Measurements from ENCODE around the gene IGFBP3. TPM values are rescaled to one million over a fixed set of nuclear protein-coding genes. Genes with fewer than 3 reads are reported as not detected.

IGFBP3 gene
- total and polyA plus RNA-seq, 4 donors: 87.0 to 244 (median 182) TPM

DNA sequence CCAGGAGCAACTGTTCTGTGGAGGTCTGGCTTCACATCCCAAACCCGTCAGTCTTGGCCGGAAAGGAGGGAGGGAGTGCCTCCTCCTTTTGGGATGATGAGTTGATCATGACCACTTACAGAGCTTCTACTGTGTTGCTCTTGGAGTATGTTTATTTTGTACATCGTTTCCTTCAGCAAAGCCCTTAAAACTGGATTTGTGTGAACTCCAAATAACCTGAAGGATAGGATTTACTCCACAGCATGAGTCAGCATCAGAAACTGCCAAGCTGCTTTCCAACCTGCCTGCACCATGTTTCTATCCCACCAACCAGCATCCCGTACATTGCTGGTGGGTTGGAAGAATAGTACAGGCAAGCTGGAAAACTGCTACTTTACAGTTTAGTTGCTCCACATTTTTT lies 51.6 kb downstream of the IGFBP3 start:
- Histone ChIP-seq H3K9me3 (ENCODE audit: control insufficient read depth in 4 of 4, low read length in 3 of 4) (peaks cover 0 to 3% (median 0%) of the 10 kb centered on the region in 4 donors), H3K9ac (ENCODE audit: low read depth in 1 of 2, low read length in 2 of 2) (no peak overlapping the region), H3K27me3 (ENCODE audit: control insufficient read depth in 4 of 4, insufficient read depth in 4 of 4, low read length in 3 of 4) (no peaks in the 10 kb centered on the region), H3K4me3 (ENCODE audit: low read depth in 1 of 3, low read length in 3 of 3) (no peak overlapping the region), H3K36me3 (ENCODE audit: control insufficient read depth in 4 of 4, insufficient read depth in 3 of 4, low read depth in 1 of 4, low read length in 3 of 4) (no peaks in the 10 kb centered on the region), H3K27ac (ENCODE audit: low read depth in 1 of 2, low read length in 2 of 2) (no peak overlapping the region), H3K4me1 (ENCODE audit: control insufficient read depth in 4 of 4, insufficient read depth in 4 of 4, low read length in 3 of 4) (no peaks in the 10 kb centered on the region)
- DNase-seq (ENCODE audit: low spot score): no peak
- WGBS: 80% methylated on average over 4 of the region's 4 CpGs
- no peak for TF ChIP-seq RAD21 (IDR thresholded peaks at IDR 0.05)
- TF ChIP-seq, protein P1, sequence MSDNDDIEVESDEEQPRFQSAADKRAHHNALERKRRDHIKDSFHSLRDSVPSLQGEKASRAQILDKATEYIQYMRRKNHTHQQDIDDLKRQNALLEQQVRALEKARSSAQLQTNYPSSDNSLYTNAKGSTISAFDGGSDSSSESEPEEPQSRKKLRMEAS (IDR thresholded peaks at IDR 0.05): no peak
- no peak for TF ChIP-seq YY1 (IDR thresholded peaks at IDR 0.05)
- TF ChIP-seq FOXA1 (IDR thresholded peaks at IDR 0.05): no peak
- TF ChIP-seq, protein P2, sequence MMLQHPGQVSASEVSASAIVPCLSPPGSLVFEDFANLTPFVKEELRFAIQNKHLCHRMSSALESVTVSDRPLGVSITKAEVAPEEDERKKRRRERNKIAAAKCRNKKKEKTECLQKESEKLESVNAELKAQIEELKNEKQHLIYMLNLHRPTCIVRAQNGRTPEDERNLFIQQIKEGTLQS (IDR thresholded peaks at IDR 0.05): no peak
- no peak for TF ChIP-seq HNF4A (conservative IDR thresholded peaks at IDR 0.05)

DNA sequence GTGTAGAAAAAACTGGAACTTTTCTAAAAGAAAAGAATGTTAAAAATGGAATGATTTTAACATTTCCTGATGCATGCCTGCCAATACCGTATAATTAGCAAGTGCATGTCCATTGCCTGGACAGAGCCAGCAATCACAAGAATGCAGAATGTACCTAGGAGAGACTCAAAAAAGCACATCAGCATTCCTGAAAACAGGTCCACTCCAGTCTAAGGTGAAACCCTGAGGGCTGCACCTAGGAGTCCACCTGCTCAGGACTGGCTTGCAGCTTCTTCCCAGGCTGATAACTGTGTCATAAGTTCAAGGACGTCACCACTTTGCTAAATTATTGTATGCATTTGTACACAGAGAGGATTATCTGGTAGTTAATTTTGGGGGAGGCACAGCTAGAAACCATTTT lies 53.6 kb downstream of the IGFBP3 start:
- Histone ChIP-seq H3K9ac (ENCODE audit: low read depth in 1 of 2, low read length in 2 of 2) (no peak overlapping the region), H3K9me3 (ENCODE audit: control insufficient read depth in 4 of 4, low read length in 3 of 4) (peaks cover 0 to 3% (median 0%) of the 10 kb centered on the region in 4 donors), H3K27ac (ENCODE audit: low read depth in 1 of 2, low read length in 2 of 2) (no peak overlapping the region), H3K36me3 (ENCODE audit: control insufficient read depth in 4 of 4, insufficient read depth in 3 of 4, low read depth in 1 of 4, low read length in 3 of 4) (no peaks in the 10 kb centered on the region), H3K4me3 (ENCODE audit: low read depth in 1 of 3, low read length in 3 of 3) (no peak overlapping the region), H3K4me1 (ENCODE audit: control insufficient read depth in 4 of 4, insufficient read depth in 4 of 4, low read length in 3 of 4) (no peaks in the 10 kb centered on the region), H3K27me3 (ENCODE audit: control insufficient read depth in 4 of 4, insufficient read depth in 4 of 4, low read length in 3 of 4) (no peaks in the 10 kb centered on the region)
- TF ChIP-seq RXRA (IDR thresholded peaks at IDR 0.05) (no peak), GABPA (IDR thresholded peaks at IDR 0.05 in 1 of 2, conservative IDR thresholded peaks at IDR 0.05 in 1 of 2) (no peak), NR2F2 (IDR thresholded peaks at IDR 0.05) (no peak), SP1 (IDR thresholded peaks at IDR 0.05) (no peak), HNF4A (conservative IDR thresholded peaks at IDR 0.05) (no peak), FOXA2 (IDR thresholded peaks at IDR 0.05) (no peak), EGR1 (IDR thresholded peaks at IDR 0.05; ENCODE audit: low read depth in 2 of 2) (no peak), TAF1 (conservative IDR thresholded peaks at IDR 0.05) (no peak), YY1 (IDR thresholded peaks at IDR 0.05) (no peak), RAD21 (IDR thresholded peaks at IDR 0.05) (no peak), JUND (IDR thresholded peaks at IDR 0.05) (no peak), FOXA1 (IDR thresholded peaks at IDR 0.05) (no peak), HNF4G (IDR thresholded peaks at IDR 0.05) (no peak)
- TF ChIP-seq, protein P3, sequence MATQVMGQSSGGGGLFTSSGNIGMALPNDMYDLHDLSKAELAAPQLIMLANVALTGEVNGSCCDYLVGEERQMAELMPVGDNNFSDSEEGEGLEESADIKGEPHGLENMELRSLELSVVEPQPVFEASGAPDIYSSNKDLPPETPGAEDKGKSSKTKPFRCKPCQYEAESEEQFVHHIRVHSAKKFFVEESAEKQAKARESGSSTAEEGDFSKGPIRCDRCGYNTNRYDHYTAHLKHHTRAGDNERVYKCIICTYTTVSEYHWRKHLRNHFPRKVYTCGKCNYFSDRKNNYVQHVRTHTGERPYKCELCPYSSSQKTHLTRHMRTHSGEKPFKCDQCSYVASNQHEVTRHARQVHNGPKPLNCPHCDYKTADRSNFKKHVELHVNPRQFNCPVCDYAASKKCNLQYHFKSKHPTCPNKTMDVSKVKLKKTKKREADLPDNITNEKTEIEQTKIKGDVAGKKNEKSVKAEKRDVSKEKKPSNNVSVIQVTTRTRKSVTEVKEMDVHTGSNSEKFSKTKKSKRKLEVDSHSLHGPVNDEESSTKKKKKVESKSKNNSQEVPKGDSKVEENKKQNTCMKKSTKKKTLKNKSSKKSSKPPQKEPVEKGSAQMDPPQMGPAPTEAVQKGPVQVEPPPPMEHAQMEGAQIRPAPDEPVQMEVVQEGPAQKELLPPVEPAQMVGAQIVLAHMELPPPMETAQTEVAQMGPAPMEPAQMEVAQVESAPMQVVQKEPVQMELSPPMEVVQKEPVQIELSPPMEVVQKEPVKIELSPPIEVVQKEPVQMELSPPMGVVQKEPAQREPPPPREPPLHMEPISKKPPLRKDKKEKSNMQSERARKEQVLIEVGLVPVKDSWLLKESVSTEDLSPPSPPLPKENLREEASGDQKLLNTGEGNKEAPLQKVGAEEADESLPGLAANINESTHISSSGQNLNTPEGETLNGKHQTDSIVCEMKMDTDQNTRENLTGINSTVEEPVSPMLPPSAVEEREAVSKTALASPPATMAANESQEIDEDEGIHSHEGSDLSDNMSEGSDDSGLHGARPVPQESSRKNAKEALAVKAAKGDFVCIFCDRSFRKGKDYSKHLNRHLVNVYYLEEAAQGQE (IDR thresholded peaks at IDR 0.05): no peak
- TF ChIP-seq, protein P2 (IDR thresholded peaks at IDR 0.05): no peak
- TF ChIP-seq, protein P1 (IDR thresholded peaks at IDR 0.05): no peak
- TF ChIP-seq, protein P4, sequence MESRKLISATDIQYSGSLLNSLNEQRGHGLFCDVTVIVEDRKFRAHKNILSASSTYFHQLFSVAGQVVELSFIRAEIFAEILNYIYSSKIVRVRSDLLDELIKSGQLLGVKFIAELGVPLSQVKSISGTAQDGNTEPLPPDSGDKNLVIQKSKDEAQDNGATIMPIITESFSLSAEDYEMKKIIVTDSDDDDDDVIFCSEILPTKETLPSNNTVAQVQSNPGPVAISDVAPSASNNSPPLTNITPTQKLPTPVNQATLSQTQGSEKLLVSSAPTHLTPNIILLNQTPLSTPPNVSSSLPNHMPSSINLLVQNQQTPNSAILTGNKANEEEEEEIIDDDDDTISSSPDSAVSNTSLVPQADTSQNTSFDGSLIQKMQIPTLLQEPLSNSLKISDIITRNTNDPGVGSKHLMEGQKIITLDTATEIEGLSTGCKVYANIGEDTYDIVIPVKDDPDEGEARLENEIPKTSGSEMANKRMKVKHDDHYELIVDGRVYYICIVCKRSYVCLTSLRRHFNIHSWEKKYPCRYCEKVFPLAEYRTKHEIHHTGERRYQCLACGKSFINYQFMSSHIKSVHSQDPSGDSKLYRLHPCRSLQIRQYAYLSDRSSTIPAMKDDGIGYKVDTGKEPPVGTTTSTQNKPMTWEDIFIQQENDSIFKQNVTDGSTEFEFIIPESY (IDR thresholded peaks at IDR 0.05): no peak
- TF ChIP-seq, protein P5, sequence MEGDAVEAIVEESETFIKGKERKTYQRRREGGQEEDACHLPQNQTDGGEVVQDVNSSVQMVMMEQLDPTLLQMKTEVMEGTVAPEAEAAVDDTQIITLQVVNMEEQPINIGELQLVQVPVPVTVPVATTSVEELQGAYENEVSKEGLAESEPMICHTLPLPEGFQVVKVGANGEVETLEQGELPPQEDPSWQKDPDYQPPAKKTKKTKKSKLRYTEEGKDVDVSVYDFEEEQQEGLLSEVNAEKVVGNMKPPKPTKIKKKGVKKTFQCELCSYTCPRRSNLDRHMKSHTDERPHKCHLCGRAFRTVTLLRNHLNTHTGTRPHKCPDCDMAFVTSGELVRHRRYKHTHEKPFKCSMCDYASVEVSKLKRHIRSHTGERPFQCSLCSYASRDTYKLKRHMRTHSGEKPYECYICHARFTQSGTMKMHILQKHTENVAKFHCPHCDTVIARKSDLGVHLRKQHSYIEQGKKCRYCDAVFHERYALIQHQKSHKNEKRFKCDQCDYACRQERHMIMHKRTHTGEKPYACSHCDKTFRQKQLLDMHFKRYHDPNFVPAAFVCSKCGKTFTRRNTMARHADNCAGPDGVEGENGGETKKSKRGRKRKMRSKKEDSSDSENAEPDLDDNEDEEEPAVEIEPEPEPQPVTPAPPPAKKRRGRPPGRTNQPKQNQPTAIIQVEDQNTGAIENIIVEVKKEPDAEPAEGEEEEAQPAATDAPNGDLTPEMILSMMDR (IDR thresholded peaks at IDR 0.05; ENCODE audit: low read depth, low read length, missing input control): no peak
- WGBS: 77% methylated on average over 2 of the region's 2 CpGs
- DNase-seq (ENCODE audit: low spot score): no peak

Data from liver (tissue), 9 donors.